ENCODE measurements around the gene ZFAND2A.

The ZFAND2A gene

DNA sequence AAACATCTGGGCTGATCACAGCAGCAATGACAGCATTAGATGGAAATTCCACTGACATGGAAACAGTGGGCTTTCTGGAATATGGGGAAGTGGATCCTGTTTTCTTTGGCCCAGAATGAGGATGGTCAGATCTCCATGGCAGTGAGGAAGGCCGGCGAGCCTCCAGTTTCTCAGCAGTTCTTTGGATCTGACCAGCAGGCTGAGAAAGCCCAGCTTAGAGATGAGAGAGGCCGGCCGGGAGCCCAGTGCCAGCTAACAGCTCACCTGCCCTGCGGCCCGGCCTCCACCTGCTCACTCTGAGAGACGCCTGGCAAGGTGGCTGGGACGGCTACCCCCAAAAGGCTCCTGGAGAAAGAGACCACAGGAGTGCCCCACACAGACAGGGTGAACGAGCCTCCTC is 47.9 kb downstream of the ZFAND2A start:
- FAIRE-seq (no peak), DNase-seq (ENCODE audit: insufficient read length, low spot score) (no peak)

- FAIRE-seq = no peak
- no peak for DNase-seq (ENCODE audit: insufficient read length, low spot score)
Measured at GRCh38 chr7:1111156-1111555, 48.8 kb downstream of the ZFAND2A start.

GRCh38 chr7:1110358-1110757 is 49.6 kb downstream of the ZFAND2A start:
- FAIRE-seq = no peak
- DNase-seq (ENCODE audit: insufficient read length, low spot score) = no peak

DNA sequence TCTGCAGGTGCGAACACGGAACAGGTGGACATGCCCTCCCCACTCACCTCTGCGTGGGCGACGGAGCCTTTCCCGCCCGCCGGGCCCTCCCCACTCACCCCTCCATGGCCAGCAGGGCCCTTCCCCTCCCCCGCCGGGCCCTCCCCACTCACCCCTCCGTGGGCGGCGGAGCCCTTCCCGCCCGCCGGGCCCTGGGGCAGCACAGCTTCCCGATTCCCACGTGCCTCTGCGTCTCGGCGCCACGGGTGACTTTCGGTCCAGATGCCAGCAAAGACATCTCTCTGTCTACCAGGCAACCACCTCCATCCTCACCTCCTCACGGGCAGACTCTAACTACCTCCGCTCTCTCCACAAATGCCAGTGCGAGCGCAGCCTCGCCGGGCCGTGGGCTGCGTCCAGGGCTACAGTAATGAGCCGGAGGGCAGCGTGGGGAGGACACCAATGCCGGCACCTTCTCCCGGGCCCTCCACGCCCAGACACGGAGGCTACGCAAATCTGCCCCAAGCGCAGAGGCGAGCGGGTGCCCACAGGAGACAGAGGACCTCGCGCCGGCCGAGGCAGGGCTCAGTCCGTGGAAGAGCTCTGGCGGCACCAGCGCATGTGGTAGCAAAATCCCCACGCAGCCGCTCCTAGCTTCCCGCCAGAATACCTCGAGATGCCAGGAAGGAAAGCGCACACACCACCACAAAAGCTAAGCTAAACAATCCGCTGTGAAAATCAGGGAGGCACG is 50.2 kb downstream of the ZFAND2A start:
- DNase-seq (ENCODE audit: insufficient read length, low spot score) (no peak), FAIRE-seq (peak; percentile 38)

- FAIRE-seq = no peak
- DNase-seq (ENCODE audit: insufficient read length, low spot score) = no peak
Measured at GRCh38 chr7:1108264-1108920, 51.6 kb downstream of the ZFAND2A start.

DNA sequence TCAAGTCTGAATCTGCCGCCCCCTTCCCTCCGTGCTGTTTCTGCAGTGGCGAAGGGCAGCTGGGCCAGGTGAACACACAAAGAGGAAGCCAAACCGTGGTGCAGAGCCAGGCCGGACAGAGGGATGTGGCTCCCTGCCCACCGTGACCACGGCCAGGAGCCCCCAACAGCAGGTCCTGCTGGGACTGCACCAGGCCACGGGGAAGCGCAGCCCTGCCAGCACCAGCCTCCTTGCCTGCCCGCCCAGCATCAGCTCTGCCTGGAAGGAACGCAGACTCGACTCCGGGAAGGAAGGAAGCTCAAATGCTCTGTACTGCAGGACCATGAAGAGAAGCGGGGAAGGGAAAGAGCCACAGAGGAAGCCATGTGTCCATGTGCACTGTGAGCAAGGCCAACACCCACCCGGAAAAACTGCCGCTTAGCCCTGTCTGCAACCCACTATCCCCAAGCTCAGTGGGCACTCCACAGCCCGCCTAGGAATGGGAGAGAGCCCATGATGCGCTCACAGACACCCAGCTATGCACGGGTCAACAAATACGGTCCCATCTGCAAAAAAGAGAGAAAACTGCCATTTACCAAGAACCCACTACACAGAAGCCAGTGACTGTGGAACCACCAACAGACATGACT is 53.1 kb downstream of the ZFAND2A start:
- no peak for FAIRE-seq
- no peak for DNase-seq (ENCODE audit: insufficient read length, low spot score)

DNA sequence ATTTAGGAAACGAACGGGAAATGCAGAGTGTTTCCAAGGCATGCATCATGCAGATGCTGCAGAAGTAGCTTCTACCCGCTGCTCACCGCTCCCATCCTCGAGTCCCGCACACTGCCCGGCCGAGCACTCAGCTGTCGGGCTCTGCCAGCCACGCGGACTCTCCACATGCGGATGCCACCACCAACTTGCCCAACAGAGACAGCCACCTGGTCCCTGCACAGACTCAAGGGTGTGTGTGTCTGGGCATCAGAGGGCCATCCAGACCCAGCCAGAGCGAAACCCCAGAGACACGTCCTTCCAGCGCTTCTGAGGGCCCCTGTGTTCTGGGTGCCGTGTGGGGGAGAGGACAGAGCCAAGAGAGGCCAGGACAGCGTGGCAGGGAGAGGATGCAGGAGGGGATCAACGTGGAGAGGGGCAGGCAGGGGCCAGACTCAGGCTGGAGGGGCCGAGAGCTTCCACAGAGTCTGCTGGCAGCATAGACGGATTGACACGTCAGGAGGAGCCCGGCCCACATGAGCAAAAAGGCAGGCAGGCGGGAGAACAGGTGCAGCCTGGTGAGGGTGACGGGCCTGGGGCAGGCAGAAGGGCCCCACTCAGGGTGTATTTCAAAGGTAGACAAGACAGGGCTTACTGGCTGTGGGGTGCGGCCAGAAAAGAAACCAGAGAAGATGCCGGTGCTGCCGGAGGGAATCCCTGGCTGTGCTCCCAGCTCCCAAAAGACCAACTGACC is 53.8 kb downstream of the ZFAND2A start:
- DNase-seq (ENCODE audit: insufficient read length, low spot score) (no peak), FAIRE-seq (peak; percentile 38)

DNA sequence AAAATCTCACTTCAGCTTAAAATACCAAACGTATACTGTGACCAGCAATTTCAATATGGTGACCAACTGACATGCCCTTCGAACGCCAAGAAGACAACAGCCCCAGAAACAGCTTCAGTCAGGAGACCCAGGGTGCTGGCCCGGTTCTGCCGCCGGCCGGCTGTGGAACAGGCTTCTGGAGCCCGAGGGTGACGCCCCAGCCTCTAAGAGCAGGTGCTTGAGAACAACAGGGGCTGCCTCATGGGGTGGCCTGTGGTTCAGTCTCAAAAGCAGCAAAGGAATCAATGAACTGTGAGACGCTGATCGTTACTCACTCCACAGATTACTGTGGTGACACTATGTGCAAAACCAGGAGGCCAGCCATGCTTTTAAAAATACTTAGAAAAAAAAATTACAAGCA is 54.8 kb downstream of the ZFAND2A start:
- DNase-seq (ENCODE audit: insufficient read length, low spot score) = no peak
- FAIRE-seq = no peak

- DNase-seq (ENCODE audit: insufficient read length, low spot score) = no peak
- no peak for FAIRE-seq
Measured at GRCh38 chr7:1104516-1105179, 55.3 kb downstream of the ZFAND2A start.

GRCh38 chr7:1103789-1104515 is 56.0 kb downstream of the ZFAND2A start:
- no peak for DNase-seq (ENCODE audit: insufficient read length, low spot score)
- peak; percentile 20 for FAIRE-seq

- no peak for DNase-seq (ENCODE audit: insufficient read length, low spot score)
- FAIRE-seq = peak; percentile 26
Measured at GRCh38 chr7:1103009-1103788, 56.8 kb downstream of the ZFAND2A start.

Data from HTR-8/SVneo (cell line).